Measurements from ENCODE around the gene C20orf204. TPM values are rescaled to one million over a fixed set of nuclear protein-coding genes. Genes with fewer than 3 reads are reported as not detected.

C20orf204 gene
- total and polyA plus RNA-seq, 9 of the 15 experiments (the other 6 are each of a cell fraction or from before 2014, with no cell fraction given): 0.11 to 1.1 (median 0.36) TPM; not detected in 2

- Histone ChIP-seq H4K20me1 (replicated peaks; ENCODE audit: control insufficient read depth, insufficient read depth, low read length) (no peaks in the 10 kb centered on the region), H3K27ac (ENCODE audit: extremely low read depth, low read depth, low read length) (peak overlapping the region; percentile 53; the same call in 2 of the 3 replicates), H2AFZ (ENCODE audit: low read depth, low read length) (peak overlapping the region; percentile 86), H3K36me3 (ENCODE audit: control insufficient read depth, insufficient read depth, low read length) (no peaks in the 10 kb centered on the region), H3K9ac (ENCODE audit: insufficient read depth in 1 of 2, low read depth in 2 of 2, low read length in 2 of 2) (peak overlapping the region; percentile 72 to 89), H3K9me1 (ENCODE audit: control insufficient read depth, insufficient read depth, low read length) (peaks cover 3% of the 10 kb centered on the region), H3K4me2 (ENCODE audit: insufficient read depth, low read length) (peak overlapping the region; percentile 80), H3K27me3 (ENCODE audit: control insufficient read depth in 2 of 2, insufficient read depth in 2 of 2, low read length in 2 of 2) (no peaks in the 10 kb centered on the region), H3K4me3 (peak overlapping the region; percentile 97), H3K9me3 (replicated peaks; ENCODE audit: control insufficient read depth, insufficient read depth, low read depth, low read length) (no peaks in the 10 kb centered on the region), H3K4me1 (replicated peaks in 1 of 2; ENCODE audit: control insufficient read depth in 2 of 2, insufficient read depth in 2 of 2, low read length in 2 of 2) (peaks cover 39 to 65% of the 10 kb centered on the region in 2 experiments), H3K79me2 (ENCODE audit: control insufficient read depth, insufficient read depth, low read length) (peaks cover 4% of the 10 kb centered on the region; the same call in 2 of the 3 replicates)
- 56% methylated on average over 5 of the region's 5 CpGs for WGBS (ENCODE audit: insufficient coverage, low coverage, missing lambda C conversion rate)
- DNase-seq (ENCODE audit: extremely low read depth in 1 of 4, low spot score in 3 of 4): no peak
- no peak for TF ChIP-seq ETV1 (tag; conservative IDR thresholded peaks at IDR 0.05; ENCODE audit: low read depth)
- TF ChIP-seq ZNF41 (CRISPR knock-in tag; conservative IDR thresholded peaks at IDR 0.05): no peak
- TF ChIP-seq USF1 (CRISPR knock-in tag; IDR thresholded peaks at IDR 0.05): peak; percentile 31; the same call in 1 of the 2 replicates
- TF ChIP-seq, protein P1, sequence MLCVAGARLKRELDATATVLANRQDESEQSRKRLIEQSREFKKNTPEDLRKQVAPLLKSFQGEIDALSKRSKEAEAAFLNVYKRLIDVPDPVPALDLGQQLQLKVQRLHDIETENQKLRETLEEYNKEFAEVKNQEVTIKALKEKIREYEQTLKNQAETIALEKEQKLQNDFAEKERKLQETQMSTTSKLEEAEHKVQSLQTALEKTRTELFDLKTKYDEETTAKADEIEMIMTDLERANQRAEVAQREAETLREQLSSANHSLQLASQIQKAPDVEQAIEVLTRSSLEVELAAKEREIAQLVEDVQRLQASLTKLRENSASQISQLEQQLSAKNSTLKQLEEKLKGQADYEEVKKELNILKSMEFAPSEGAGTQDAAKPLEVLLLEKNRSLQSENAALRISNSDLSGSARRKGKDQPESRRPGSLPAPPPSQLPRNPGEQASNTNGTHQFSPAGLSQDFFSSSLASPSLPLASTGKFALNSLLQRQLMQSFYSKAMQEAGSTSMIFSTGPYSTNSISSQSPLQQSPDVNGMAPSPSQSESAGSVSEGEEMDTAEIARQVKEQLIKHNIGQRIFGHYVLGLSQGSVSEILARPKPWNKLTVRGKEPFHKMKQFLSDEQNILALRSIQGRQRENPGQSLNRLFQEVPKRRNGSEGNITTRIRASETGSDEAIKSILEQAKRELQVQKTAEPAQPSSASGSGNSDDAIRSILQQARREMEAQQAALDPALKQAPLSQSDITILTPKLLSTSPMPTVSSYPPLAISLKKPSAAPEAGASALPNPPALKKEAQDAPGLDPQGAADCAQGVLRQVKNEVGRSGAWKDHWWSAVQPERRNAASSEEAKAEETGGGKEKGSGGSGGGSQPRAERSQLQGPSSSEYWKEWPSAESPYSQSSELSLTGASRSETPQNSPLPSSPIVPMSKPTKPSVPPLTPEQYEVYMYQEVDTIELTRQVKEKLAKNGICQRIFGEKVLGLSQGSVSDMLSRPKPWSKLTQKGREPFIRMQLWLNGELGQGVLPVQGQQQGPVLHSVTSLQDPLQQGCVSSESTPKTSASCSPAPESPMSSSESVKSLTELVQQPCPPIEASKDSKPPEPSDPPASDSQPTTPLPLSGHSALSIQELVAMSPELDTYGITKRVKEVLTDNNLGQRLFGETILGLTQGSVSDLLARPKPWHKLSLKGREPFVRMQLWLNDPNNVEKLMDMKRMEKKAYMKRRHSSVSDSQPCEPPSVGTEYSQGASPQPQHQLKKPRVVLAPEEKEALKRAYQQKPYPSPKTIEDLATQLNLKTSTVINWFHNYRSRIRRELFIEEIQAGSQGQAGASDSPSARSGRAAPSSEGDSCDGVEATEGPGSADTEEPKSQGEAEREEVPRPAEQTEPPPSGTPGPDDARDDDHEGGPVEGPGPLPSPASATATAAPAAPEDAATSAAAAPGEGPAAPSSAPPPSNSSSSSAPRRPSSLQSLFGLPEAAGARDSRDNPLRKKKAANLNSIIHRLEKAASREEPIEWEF (CRISPR knock-in tag; IDR thresholded peaks at IDR 0.05): peak; percentile 40; the same call in 1 of the 2 replicates
- TF ChIP-seq NR3C1 (CRISPR knock-in tag; IDR thresholded peaks at IDR 0.05): 0 out of 2 replicates have a peak, but pooled peaks have one; percentile 36
- peak; percentile 22; the same call in 1 of the 2 replicates for TF ChIP-seq RAD51 (IDR thresholded peaks at IDR 0.05; ENCODE audit: borderline replicate concordance, low read depth)
- 0 out of 4 replicates have a peak, but pooled peaks of 1 of the 2 experiments have one; percentile 17 for TF ChIP-seq TEAD1 (CRISPR knock-in tag; IDR thresholded peaks at IDR 0.05)
- in situ Hi-C loops (cut with MboI): no loop called here
- POLR2A ChIA-PET: interaction anchor here (0.7 to 1.2 kb wide), 8 partner anchors 8 to 541 kb away, joined by 3 to 6 read pairs (median 3); partner anchors contain the start of genes LIME1, OPRL1 and PPDPF
- peak; percentile 75 for FAIRE-seq
- no TSS peak for BruUV-seq (replicated peaks)
- ATAC-seq: no peak
- intact Hi-C loops (cut with micrococcal nuclease): no loop called here
- CTCF ChIA-PET (ENCODE audit: low intra/inter-chr PET ratio): no interaction called here
These were observed 26.3 kb downstream of the C20orf204 start for GRCh38 chr20:64062276-64062595.
